Measurements from ENCODE around the gene SPINT4. TPM values are rescaled to one million over a fixed set of nuclear protein-coding genes. Genes with fewer than 3 reads are reported as not detected.
A peak's percentile ranks its signal among the peaks of the same experiment; 100 is the strongest.
"Not testable (repeated sequence)": the region's sequence is repeated elsewhere in the genome, so short reads cannot be mapped to it uniquely, and the experiment has no call there.

The SPINT4 gene
- total RNA-seq, 2 donors from 2014 or later, result not detected

DNA sequence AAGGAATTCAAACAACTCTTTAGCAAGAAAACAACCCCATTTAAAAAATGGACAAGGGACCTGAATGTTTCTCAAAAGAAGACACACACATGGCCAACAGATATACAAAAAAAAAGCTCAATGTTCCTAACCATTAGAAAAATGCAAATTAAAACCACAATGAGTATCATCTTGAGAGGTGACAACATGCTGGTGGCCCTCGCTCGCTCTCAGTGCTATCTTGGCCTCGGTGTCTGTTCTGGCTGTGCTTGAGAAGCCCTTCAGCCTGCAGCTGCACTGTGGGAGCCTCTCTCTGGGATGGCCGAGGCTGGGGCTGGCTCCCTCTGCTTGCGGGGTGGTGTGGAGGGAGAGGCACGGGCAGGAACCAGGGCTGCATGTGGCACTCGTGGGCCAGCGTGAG is 13.4 kb downstream of the SPINT4 start:
- ATAC-seq (replicated peaks in 1 of 2) (no peak), DNase-seq (no peak)
- no peaks in the 10 kb centered on the region for H3K4me1 Mint-ChIP-seq (ENCODE audit: low read depth)
- H3K27ac Mint-ChIP-seq, result no peak overlapping the region
- H3K27me3 Mint-ChIP-seq (ENCODE audit: low read depth), result peaks cover 64% of the 10 kb centered on the region
- H3K9me3 Mint-ChIP-seq, result peaks cover 7 to 11% of the 10 kb centered on the region in 2 donors
- peaks cover 8 to 15% of the 10 kb centered on the region in 2 donors for H3K36me3 Mint-ChIP-seq (ENCODE audit: insufficient read depth in 2 of 2)
- H3K4me3 Mint-ChIP-seq, result no peak overlapping the region

GRCh38 chr20:45735988-45736387 is 13.8 kb downstream of the SPINT4 start:
- H3K4me1 Mint-ChIP-seq (ENCODE audit: low read depth), result no peaks in the 10 kb centered on the region

GRCh38 chr20:45742596-45742995 is 20.4 kb downstream of the SPINT4 start:
- no peak overlapping the region for H3K27ac Mint-ChIP-seq
- no peaks in the 10 kb centered on the region for H3K4me1 Mint-ChIP-seq (ENCODE audit: low read depth)
- no peak overlapping the region for H3K4me3 Mint-ChIP-seq
- DNase-seq, result no peak
- H3K36me3 Mint-ChIP-seq (ENCODE audit: insufficient read depth in 2 of 2), result no peaks in the 10 kb centered on the region
- H3K9me3 Mint-ChIP-seq, result no peaks in the 10 kb centered on the region
- H3K27me3 Mint-ChIP-seq (ENCODE audit: low read depth), result peaks cover 48% of the 10 kb centered on the region
- ATAC-seq (replicated peaks in 1 of 2), result no peak

More at GRCh38 chr20:45735988-45736387, 13.8 kb downstream of the SPINT4 start:
- Mint-ChIP-seq H3K27me3 (ENCODE audit: low read depth) (peaks cover 62% of the 10 kb centered on the region), H3K9me3 (peaks cover 5 to 9% of the 10 kb centered on the region in 2 donors), H3K27ac (no peak overlapping the region), H3K36me3 (ENCODE audit: insufficient read depth in 2 of 2) (peaks cover 6 to 13% of the 10 kb centered on the region in 2 donors), H3K4me3 (no peak overlapping the region)
- no peak for DNase-seq
- no peak for ATAC-seq (replicated peaks in 1 of 2)

DNA sequence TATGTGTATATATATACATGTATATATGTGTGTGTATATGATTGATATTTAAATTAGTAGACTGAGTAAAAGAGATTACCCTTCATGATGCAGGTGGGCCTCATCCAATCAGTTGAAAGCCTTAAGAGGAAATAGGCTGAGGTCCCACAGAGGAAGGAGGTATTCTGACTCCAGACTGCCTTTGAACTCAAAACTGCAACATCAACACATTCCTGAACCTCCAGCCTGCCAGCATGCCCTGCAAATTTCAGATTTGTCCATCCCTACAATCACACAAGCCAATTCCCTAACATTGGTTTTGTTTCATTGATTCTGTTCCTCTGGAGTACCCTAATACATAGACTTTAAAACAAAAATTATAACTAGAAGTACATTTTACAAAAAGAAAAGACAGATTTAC is 22.9 kb downstream of the SPINT4 start:
- Mint-ChIP-seq H3K9me3 (no peaks in the 10 kb centered on the region), H3K27me3 (ENCODE audit: low read depth) (peaks cover 58% of the 10 kb centered on the region), H3K36me3 (ENCODE audit: insufficient read depth in 2 of 2) (no peaks in the 10 kb centered on the region), H3K4me3 (no peak overlapping the region), H3K27ac (no peak overlapping the region), H3K4me1 (ENCODE audit: low read depth) (no peaks in the 10 kb centered on the region)
- no peak for ATAC-seq (replicated peaks in 1 of 2)
- no peak for DNase-seq

DNA sequence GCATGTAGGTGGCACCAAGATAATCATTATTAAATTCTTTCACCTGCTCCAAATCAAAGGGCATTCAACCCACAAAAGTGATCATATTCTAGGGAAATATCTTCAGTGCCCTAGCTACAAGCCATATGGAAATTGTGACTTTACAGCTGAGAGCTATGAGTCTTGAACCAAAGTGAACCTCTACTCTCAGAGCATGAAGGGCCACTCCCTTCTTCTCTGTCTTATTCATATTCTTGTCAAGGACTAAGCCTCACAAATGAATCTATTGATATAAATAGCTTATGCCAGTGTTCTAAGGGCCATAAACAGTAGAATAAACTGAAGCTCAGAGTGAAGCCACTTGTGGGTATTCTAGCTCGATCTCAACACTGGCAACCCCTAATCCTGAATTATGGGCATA is 29.6 kb downstream of the SPINT4 start:
- ATAC-seq (replicated peaks in 1 of 2), result peak; percentile 63 to 64

GRCh38 chr20:45752746-45753145 is 30.6 kb downstream of the SPINT4 start:
- Mint-ChIP-seq H3K27ac (peak overlapping the region; percentile 77), H3K27me3 (ENCODE audit: low read depth) (peaks cover 47% of the 10 kb centered on the region), H3K4me1 (ENCODE audit: low read depth) (peaks cover 32% of the 10 kb centered on the region), H3K4me3 (peak overlapping the region; percentile 19 to 36), H3K9me3 (peaks cover 0 to 7% of the 10 kb centered on the region in 2 donors), H3K36me3 (ENCODE audit: insufficient read depth in 2 of 2) (peaks cover 3 to 12% of the 10 kb centered on the region in 2 donors)
- peak; percentile 89 to 91 for ATAC-seq (replicated peaks in 1 of 2)
- peak; percentile 9 to 15 for DNase-seq

More for the DNA sequence above, 29.6 kb downstream of the SPINT4 start:
- Mint-ChIP-seq H3K27ac (no peak overlapping the region), H3K4me1 (ENCODE audit: low read depth) (peaks cover 32% of the 10 kb centered on the region), H3K27me3 (ENCODE audit: low read depth) (peaks cover 57% of the 10 kb centered on the region), H3K36me3 (ENCODE audit: insufficient read depth in 2 of 2) (peaks cover 3 to 12% of the 10 kb centered on the region in 2 donors), H3K4me3 (peak overlapping the region in 1 of 2 donors; percentile 36), H3K9me3 (peaks cover 0 to 7% of the 10 kb centered on the region in 2 donors)
- no peak for DNase-seq

DNA sequence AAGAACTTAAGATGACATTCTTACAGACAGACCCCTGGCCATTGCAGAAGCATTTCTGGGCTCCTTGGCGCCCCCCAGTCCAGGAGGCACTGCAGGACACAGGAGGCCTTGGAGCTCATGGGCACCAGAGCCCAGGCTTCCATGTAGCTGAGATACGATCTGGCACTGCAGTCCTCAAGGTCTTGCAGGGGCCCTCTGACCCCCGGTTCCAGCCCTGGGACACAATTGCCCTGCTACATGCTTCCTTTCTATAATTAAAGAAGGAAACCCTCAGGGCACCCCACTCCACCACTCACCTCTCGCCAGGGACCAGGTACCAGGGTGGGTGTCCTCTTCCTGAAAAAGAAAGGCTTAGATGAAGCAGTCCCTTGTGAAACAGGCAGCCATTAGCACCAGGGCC is 35.9 kb downstream of the SPINT4 start:
- no peak overlapping the region for H3K27ac Mint-ChIP-seq
- H3K4me1 Mint-ChIP-seq (ENCODE audit: low read depth), result peaks cover 13% of the 10 kb centered on the region
- DNase-seq (no peak), ATAC-seq (replicated peaks in 1 of 2) (no peak)
- H3K4me3 Mint-ChIP-seq, result no peak overlapping the region
- H3K27me3 Mint-ChIP-seq (ENCODE audit: low read depth), result peaks cover 35% of the 10 kb centered on the region
- peaks cover 3 to 12% of the 10 kb centered on the region in 2 donors for H3K36me3 Mint-ChIP-seq (ENCODE audit: insufficient read depth in 2 of 2)
- H3K9me3 Mint-ChIP-seq, result peaks cover 0 to 7% of the 10 kb centered on the region in 2 donors

- not testable (repeated sequence) for H3K36me3 Mint-ChIP-seq (ENCODE audit: insufficient read depth in 2 of 2); H3K27ac Mint-ChIP-seq; H3K4me3 Mint-ChIP-seq; H3K9me3 Mint-ChIP-seq; ATAC-seq (replicated peaks in 1 of 2); H3K4me1 Mint-ChIP-seq (ENCODE audit: low read depth); DNase-seq
- H3K27me3 Mint-ChIP-seq (ENCODE audit: low read depth), result peaks cover 34% of the 10 kb centered on the region
Observed at GRCh38 chr20:45759921-45760320, 37.8 kb downstream of the SPINT4 start.

DNA sequence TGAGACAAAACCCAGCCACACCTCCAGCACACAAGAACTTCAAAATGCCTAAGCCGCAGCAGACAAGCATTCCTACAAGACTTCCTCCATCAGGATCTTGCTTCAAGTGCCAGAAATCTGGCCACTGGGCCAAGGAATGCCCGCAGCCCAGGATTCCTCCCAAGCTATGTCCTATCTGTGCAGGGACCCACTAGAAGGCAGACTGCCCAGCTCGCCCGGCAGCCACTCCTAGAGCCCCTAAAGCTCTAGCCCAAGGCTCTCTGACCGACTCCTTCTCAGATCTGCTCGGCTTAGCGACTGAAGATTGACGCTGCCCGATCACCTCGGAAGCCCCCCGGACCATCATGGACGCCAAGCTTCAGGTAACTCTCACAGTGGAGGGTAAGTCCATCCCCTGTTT is 39.8 kb downstream of the SPINT4 start:
- not testable (repeated sequence) for DNase-seq; H3K4me3 Mint-ChIP-seq; H3K9me3 Mint-ChIP-seq; ATAC-seq (replicated peaks in 1 of 2); H3K27ac Mint-ChIP-seq; H3K4me1 Mint-ChIP-seq (ENCODE audit: low read depth); H3K36me3 Mint-ChIP-seq (ENCODE audit: insufficient read depth in 2 of 2)
- peaks cover 21% of the 10 kb centered on the region for H3K27me3 Mint-ChIP-seq (ENCODE audit: low read depth)

DNA sequence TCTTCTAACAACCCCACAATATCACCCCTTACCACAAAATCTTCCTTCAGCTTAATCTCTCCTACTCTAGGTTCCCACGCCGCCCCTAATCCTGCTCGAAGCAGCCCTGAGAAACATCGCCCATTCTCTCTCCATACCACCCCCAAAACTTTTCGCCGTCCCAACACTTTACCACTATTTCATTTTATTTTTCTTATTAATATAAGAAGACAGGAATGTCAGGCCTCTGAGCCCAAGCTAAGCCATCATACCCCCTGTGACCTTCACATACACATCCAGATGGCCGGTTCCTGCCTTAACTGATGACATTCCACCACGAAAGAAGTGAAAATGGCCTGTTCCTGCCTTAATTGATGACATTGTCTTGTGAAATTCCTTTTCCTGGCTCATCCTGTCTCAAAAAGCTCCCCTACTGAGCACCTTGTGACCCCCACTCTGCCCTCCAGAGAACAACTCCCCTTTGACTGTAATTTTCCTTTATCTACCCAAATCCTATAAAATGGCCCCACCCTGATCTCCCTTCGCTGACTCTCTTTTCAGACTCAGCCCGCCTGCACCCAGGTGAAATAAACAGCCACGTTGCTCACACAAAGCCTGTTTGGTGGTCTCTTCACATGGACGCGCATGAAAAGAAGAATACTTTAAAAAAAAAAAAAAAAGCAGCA is 42.6 kb downstream of the SPINT4 start:
- not testable (repeated sequence) for H3K4me1 Mint-ChIP-seq (ENCODE audit: low read depth); DNase-seq; ATAC-seq (replicated peaks in 1 of 2); H3K36me3 Mint-ChIP-seq (ENCODE audit: insufficient read depth in 2 of 2); H3K9me3 Mint-ChIP-seq; H3K27ac Mint-ChIP-seq; H3K4me3 Mint-ChIP-seq
- H3K27me3 Mint-ChIP-seq (ENCODE audit: low read depth), result peaks cover 17% of the 10 kb centered on the region

DNA sequence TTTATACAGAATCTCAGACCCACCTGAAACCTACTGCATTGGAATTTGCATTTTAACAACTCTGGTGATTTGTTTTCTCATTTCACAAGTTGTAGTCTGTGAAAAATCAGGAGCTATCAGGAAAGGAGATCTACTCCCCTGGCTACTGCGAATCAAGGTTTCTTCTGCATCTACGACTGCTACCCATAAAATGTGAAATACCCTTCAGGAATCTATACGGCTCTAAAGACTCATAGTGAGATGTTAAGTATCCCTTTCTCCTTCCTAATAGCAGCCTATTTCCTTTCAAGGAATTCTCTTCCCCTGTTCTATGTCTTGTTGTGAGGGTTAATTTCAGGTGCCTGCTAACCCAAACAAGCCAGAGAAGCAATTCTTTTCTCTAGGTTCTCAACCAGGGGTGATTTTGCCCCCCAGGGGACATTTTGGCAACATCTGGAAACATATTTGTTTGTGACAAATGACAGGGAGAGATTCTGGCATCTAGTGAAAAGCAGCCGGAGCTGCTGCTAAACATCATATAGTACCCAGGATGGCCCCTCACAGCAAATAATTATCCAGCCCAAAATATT is 43.2 kb downstream of the SPINT4 start:
- H3K4me1 Mint-ChIP-seq (ENCODE audit: low read depth), result no peaks in the 10 kb centered on the region

GRCh38 chr20:45765980-45766379 is 43.8 kb downstream of the SPINT4 start:
- H3K27ac Mint-ChIP-seq, result no peak overlapping the region
- no peaks in the 10 kb centered on the region for H3K9me3 Mint-ChIP-seq
- ATAC-seq (replicated peaks in 1 of 2) (no peak), DNase-seq (no peak)
- H3K27me3 Mint-ChIP-seq (ENCODE audit: low read depth), result peaks cover 5% of the 10 kb centered on the region
- H3K4me1 Mint-ChIP-seq (ENCODE audit: low read depth), result no peaks in the 10 kb centered on the region
- H3K36me3 Mint-ChIP-seq (ENCODE audit: insufficient read depth in 2 of 2), result no peaks in the 10 kb centered on the region
- no peak overlapping the region for H3K4me3 Mint-ChIP-seq

More for the DNA sequence above, 43.2 kb downstream of the SPINT4 start:
- H3K36me3 Mint-ChIP-seq (ENCODE audit: insufficient read depth in 2 of 2), result no peaks in the 10 kb centered on the region
- H3K27ac Mint-ChIP-seq, result no peak overlapping the region
- no peak for DNase-seq
- no peak overlapping the region for H3K4me3 Mint-ChIP-seq
- no peaks in the 10 kb centered on the region for H3K9me3 Mint-ChIP-seq
- H3K27me3 Mint-ChIP-seq (ENCODE audit: low read depth), result peaks cover 11% of the 10 kb centered on the region
- no peak for ATAC-seq (replicated peaks in 1 of 2)

GRCh38 chr20:45768479-45768878 is 46.3 kb downstream of the SPINT4 start:
- DNase-seq (no peak), ATAC-seq (replicated peaks in 1 of 2) (no peak)
- Mint-ChIP-seq H3K27me3 (ENCODE audit: low read depth) (no peaks in the 10 kb centered on the region), H3K27ac (no peak overlapping the region), H3K9me3 (no peaks in the 10 kb centered on the region), H3K4me3 (no peak overlapping the region), H3K4me1 (ENCODE audit: low read depth) (no peaks in the 10 kb centered on the region), H3K36me3 (ENCODE audit: insufficient read depth in 2 of 2) (no peaks in the 10 kb centered on the region)

All from activated T-cell treated with anti-CD3 and anti-CD28 coated beads, Interleukin-2, amount 50 U/mL, for 72 hours (primary cell).